DOHH2 (cell line): ENCODE results near the gene SIGMAR1.

Experiments
- H3F3A ChIP-seq: fragments of 200-600 bp; sonication (generic), shearing (Covaris generic); 2 replicates; pipeline ENCODE4 v1.6.0; 2016; ENCODE audit warnings: antibody characterized with exemption, mild to moderate bottlenecking; ENCODE audit not compliant: control insufficient read depth, insufficient read depth
- H3K27ac ChIP-seq: fragments of 200-600 bp; sonication (generic); 2 replicates; pipeline ENCODE4 v1.5.1; 2014; ENCODE audit warnings: low read depth, mild to moderate bottlenecking, low read length, moderate library complexity
- H3K27me3 ChIP-seq: fragments of 200-600 bp; sonication (generic); 2 replicates; pipeline ENCODE4 v1.6.1; 2014; ENCODE audit warnings: mild to moderate bottlenecking, low read length, mixed read lengths; ENCODE audit not compliant: control insufficient read depth
- H3K36me3 ChIP-seq: fragments of 200-600 bp; sonication (generic); 2 replicates; pipeline ENCODE4 v1.6.1; 2014; ENCODE audit warnings: mild to moderate bottlenecking, low read length, moderate library complexity, mixed read lengths; ENCODE audit not compliant: control insufficient read depth
- H3K4me1 ChIP-seq: fragments of 200-600 bp; sonication (generic); 2 replicates; pipeline ENCODE4 v1.6.1; 2014; ENCODE audit warnings: mild to moderate bottlenecking, low read length, mixed read lengths; ENCODE audit not compliant: control insufficient read depth
- H3K4me2 ChIP-seq: fragments of 200-600 bp; sonication (generic); 2 replicates; pipeline ENCODE4 v1.6.0; 2014; ENCODE audit warnings: mild to moderate bottlenecking, low read length, moderate library complexity
- H3K4me3 ChIP-seq: fragments of 200-600 bp; sonication (generic); 2 replicates; pipeline ENCODE4 v1.5.1; 2014; ENCODE audit warnings: mild to moderate bottlenecking, low read length, mixed read lengths
- H3K79me2 ChIP-seq: fragments of 200-600 bp; sonication (generic); 2 replicates; pipeline ENCODE4 v1.6.1; 2014; ENCODE audit warnings: mild to moderate bottlenecking, low read length, mixed read lengths; ENCODE audit not compliant: control insufficient read depth
- H3K9me2 ChIP-seq: fragments of 200-600 bp; sonication (generic); replicated peaks from 2 replicates; pipeline ENCODE4 v1.6.1; 2014; ENCODE audit warnings: mild to moderate bottlenecking, low read length, mixed read lengths; ENCODE audit not compliant: control insufficient read depth
- H3K9me3 ChIP-seq: fragments of 200-600 bp; sonication (generic); 2 replicates; pipeline ENCODE4 v1.6.1; 2014; ENCODE audit warnings: antibody characterized with exemption, low read length, mixed read lengths; ENCODE audit not compliant: control insufficient read depth, insufficient read depth
- H4K20me1 ChIP-seq: fragments of 200-600 bp; sonication (generic); 2 replicates; pipeline ENCODE4 v1.6.0; 2014; ENCODE audit warnings: low read depth, mild to moderate bottlenecking, antibody characterized with exemption, low read length, moderate library complexity; ENCODE audit not compliant: control insufficient read depth, insufficient read depth
- CTCF ChIP-seq: fragments of 200-600 bp; sonication (generic); IDR thresholded peaks from one replicate; pipeline ENCODE4 v1.5.1; 2014; ENCODE audit warnings: antibody characterized with exemption, mild to moderate bottlenecking, low read depth, low read length; ENCODE audit not compliant: poor library complexity, severe bottlenecking
- EZH2phosphoT487 ChIP-seq: fragments of 200-600 bp; sonication (generic); IDR thresholded peaks from 2 replicates; pipeline ENCODE4 v1.6.1; 2017; ENCODE audit warnings: borderline replicate concordance, mild to moderate bottlenecking, antibody characterized with exemption, low read length, moderate library complexity, mixed read lengths

The SIGMAR1 gene

DNA sequence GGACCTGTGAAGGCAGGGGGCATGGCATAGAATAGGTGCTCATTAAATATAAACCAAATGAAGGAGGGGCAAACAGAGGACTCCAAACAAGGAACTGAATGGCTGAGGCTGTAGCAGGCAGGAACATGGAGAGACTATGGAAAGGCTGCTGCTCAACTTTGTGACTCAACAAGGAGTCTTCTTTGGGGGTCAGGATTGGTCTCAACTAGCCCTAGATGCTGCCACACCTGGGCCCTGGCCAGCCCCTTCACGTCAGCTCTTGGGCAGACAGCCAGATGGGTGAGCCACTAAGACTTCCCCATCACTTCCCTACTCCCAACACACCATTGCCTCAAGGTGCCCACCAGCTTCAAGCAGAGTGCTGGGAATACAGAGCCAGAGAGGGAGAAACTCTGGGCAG, 36.7 kb downstream of the SIGMAR1 start:
- Histone ChIP-seq H3K79me2 (no peaks in the 10 kb centered on the region), H3F3A (no peaks in the 10 kb centered on the region), H3K4me1 (no peaks in the 10 kb centered on the region), H3K4me2 (no peak overlapping the region), H3K27ac (no peak overlapping the region), H3K4me3 (no peak overlapping the region), H4K20me1 (no peaks in the 10 kb centered on the region), H3K27me3 (no peaks in the 10 kb centered on the region; the same call in 1 of the 2 replicates), H3K36me3 (no peaks in the 10 kb centered on the region), H3K9me2 (no peaks in the 10 kb centered on the region), H3K9me3 (no peaks in the 10 kb centered on the region)
- no peak for TF ChIP-seq EZH2phosphoT487
- no peak for TF ChIP-seq CTCF

DNA sequence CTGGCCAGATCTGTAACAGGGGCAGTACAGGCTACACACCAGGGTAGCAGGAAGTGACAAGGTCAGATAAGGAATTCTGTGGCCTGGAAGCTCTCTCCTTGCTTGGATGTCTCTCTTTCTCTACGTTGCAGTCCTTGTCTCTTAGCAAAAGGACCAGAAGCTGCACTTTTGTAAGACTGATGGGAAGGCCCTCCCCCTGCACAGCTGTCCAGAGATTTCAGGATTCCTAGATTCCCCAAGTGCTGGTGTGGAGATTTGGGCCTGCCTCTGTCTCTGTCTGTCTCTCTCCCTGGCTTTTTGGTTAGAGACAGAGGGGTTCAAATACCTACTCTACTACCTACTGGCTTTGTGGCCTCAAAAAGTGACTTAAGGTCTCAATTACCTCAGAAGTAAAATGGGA, 38.0 kb downstream of the SIGMAR1 start:
- Histone ChIP-seq H3F3A (no peaks in the 10 kb centered on the region), H3K27ac (no peak overlapping the region), H3K36me3 (no peaks in the 10 kb centered on the region), H3K9me3 (no peaks in the 10 kb centered on the region), H3K4me2 (no peak overlapping the region), H3K4me3 (no peak overlapping the region), H3K79me2 (no peaks in the 10 kb centered on the region), H3K27me3 (no peaks in the 10 kb centered on the region; the same call in 1 of the 2 replicates), H3K9me2 (no peaks in the 10 kb centered on the region), H4K20me1 (no peaks in the 10 kb centered on the region), H3K4me1 (no peaks in the 10 kb centered on the region)
- no peak for TF ChIP-seq EZH2phosphoT487
- no peak for TF ChIP-seq CTCF

- Histone ChIP-seq H3K4me1 (peaks cover 8% of the 10 kb centered on the region), H3K36me3 (no peaks in the 10 kb centered on the region), H3K4me2 (no peak overlapping the region), H3K4me3 (no peak overlapping the region), H3K27ac (no peak overlapping the region), H3F3A (no peaks in the 10 kb centered on the region), H4K20me1 (no peaks in the 10 kb centered on the region), H3K9me3 (no peaks in the 10 kb centered on the region), H3K9me2 (no peaks in the 10 kb centered on the region), H3K27me3 (peaks cover 27% of the 10 kb centered on the region), H3K79me2 (no peaks in the 10 kb centered on the region)
- TF ChIP-seq CTCF (no peak), EZH2phosphoT487 (no peak)
Measured at GRCh38 chr9:34594177-34594576, 43.4 kb downstream of the SIGMAR1 start.
